ENCODE measurements around the gene GINS2. TPM values are rescaled to one million over a fixed set of nuclear protein-coding genes. Genes with fewer than 3 reads are reported as not detected.
A peak's percentile ranks its signal among the peaks of the same experiment; 100 is the strongest.

The GINS2 gene
- total RNA-seq, 1 donor from 2014 or later = 1.2 TPM

- no peak for DNase-seq (ENCODE audit: low spot score)
These were observed 1.2 kb upstream of the GINS2 start for GRCh38 chr16:85689950-85690320.

GRCh38 chr16:85689285-85689949 lies 663 bp upstream of the GINS2 start:
- DNase-seq (ENCODE audit: low spot score) = no peak

DNA sequence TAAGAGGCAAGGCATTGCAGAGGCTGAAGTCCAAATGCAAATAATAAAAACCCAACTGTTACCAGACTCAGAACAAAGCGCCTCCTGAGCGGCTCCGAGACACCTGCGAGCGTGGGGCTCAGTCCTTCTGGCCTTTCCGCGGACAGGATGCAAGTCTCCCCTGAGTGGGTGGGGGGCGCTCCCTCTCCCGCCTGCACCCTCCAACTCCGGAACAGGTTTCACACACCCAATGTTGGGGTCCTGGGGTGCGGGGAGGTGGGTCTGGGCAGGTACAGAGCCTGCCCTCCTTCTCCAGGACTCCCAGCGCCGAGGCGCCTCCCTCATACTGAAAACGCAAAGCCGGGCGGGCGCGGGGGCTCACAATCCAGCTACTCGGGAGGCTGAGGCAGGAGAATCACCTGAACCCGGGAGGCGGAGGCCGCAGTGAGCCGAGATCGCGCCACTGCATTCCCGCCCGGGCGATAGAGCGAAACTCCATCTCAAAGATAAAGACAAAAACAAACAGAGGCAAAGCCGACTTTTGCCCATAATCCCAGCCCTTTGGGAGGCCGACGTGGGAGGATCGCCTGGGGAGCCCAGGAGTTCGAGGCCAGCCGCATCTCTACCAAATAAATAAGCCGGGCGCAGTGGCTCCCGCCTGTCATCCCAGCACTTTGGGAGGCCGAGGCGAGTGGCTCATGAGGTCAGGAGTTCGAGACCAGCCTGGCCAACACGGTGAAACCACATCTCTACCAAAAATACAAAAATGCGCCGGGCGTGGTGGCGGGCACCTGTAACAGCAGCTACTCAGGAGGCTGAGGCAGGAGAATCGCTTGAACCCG lies 893 bp downstream of the GINS2 start:
- no peak for DNase-seq (ENCODE audit: low spot score)

DNA sequence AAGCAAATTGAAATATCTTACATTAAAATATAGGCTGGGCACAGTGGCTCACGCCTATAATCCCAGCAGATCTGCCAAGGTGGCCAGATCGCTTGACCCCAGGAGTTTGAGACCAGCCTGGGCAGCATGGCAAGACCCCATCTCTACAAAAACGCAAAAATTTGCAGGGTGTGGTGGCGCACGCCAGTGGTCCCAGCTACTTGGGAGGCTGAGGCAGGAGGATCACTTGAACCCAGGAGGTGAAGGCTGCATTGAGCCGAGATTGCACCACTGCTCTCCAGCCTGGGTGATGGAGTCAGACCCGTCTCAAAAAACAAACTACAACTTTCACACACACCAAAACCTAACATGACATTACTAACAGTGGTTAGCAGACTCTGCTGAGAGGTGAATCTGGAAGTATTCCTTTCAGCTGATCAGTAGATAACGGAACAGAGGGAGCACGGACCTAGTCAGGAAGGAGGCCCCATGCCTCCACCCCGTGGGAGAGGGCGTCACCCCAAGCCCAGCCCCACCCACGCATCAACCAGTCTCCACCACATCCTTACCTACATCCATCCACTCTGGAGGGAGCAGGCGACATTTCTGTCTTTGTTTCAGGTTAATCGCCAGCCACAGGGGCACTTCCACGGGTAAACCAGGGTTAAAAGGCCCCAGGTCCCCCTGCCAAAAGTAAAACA lies 1.7 kb downstream of the GINS2 start:
- no peak for DNase-seq (ENCODE audit: low spot score)

DNA sequence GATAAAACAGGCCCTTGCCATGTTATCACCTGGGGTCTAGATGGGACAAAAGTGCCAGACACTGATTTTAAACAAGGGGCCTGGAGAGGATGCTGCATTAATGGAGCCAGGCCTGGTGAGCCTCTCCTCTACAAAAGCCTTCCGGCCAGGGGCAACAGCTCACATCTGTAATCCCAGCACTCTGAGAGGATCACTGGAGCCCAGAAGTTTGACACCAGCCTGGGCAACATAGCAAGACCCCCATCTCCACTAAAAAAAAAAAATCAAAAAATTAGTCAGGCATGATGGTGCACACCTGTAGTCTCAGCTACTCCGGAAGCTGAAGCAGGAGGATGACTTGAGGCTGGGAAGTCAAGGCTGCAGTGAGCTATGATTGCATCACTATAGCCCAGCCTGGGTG lies 3.5 kb downstream of the GINS2 start:
- DNase-seq (ENCODE audit: low spot score) = no peak

- no peak for DNase-seq (ENCODE audit: low spot score)
These were observed 5.4 kb downstream of the GINS2 start for GRCh38 chr16:85683363-85683762.

DNA sequence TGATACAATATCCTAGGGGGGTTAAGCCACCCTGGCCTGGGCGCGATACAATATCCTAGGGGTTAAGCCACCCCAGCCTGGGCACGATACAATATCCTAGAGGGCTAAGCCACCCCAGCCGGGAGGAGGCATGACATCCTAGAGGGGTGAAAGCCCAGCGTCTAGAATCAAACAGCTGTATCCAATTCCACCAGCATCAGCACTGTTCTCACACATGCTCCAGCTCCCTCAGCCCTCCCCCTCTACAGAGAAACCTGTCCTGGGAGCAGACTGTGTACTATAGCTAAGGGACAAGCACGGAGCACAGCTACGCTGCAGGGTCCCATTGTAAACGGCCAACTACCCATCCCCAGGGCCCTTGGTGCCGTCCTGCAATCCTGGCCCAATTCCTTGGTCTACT lies 6.2 kb downstream of the GINS2 start:
- no peak for DNase-seq (ENCODE audit: low spot score)

DNA sequence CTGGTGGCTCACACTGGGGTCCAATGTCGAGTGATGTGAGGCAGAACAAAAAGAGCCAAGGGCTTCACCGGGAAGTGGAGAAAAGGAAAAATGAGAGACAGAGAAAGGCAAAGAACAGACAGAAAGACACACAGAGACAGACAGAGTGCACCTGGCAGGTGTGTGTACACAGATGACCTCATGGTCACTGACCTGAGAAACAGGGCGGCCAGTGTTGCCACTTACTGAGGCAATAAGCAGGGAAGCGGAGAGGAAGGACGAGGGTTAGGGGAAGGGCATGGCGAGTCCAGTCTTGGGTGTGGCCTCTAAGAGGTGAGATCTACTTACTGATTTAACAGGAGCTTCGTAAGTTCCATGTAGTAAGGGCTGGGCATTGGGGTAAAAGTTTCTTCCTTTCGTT lies 7.5 kb downstream of the GINS2 start:
- DNase-seq (ENCODE audit: low spot score) = no peak

GRCh38 chr16:85680352-85680944 lies 8.3 kb downstream of the GINS2 start:
- no peak for DNase-seq (ENCODE audit: low spot score)

DNA sequence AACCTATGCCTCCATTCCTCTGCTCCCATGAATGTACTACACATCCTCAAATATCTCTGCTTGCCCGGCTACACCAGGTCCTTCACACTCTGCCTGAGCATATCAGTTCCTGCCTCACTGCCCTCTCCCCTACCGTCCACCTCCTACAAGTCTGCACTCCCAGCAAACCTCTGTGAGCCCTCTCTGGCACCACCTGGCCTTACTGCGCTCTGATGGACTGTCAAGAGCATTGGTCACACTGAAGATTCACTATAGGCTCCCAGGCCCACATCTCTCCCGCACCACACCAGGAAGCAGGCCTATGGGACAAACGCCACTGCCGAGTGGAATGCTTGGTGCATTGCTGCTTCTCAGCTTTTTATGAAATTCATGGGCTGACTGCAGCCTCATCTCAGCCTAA lies 8.9 kb downstream of the GINS2 start:
- DNase-seq (ENCODE audit: low spot score) = no peak

DNA sequence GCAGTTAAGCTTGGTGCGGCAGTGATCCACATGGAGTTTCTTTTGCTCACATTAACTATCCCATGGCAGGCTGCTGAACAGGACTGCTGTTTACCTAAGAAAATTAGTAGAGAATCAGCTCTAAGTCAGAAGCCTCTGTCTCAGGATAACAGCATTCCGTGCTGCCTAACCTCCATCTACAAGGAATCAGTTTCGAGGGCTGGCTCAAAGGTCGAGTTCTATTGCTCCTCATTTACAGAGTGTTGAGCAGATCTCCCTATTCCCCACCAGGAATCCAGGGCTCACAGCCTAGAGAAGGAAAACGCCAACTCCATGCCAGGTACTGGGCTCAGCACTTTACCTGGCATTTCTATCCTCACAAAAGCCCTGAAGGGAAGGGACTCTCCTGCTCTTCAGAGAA lies 9.9 kb downstream of the GINS2 start:
- no peak for DNase-seq (ENCODE audit: low spot score)

GRCh38 chr16:85678016-85678415 lies 10.7 kb downstream of the GINS2 start:
- no peak for DNase-seq (ENCODE audit: low spot score)

DNA sequence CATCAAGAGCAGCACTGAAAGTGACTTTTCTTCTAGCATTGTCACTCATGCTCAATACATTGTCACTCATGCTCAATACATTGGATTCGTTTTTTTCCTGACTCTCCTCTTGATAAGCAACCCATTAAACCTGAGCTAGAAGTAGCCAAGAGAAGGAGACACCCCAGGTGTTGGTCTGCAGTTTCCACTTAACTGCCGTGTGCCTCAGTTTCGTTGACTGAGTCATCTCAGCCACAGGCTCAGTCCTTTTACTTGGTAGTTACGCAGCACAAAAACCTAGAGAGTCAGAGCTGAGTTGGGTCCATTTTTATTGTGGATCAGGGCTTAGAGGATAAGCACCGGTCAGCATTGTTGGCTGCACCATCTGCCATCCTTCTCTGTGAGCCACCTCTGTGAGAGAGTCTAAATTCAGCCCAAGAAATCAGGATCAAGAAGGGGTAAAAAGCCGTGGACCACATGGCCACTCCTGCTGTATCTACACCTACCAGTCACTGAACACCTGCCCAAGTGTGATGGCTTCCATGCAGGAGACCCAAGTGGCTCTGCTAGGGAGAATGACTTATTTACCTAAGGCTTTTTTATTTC lies 11.3 kb downstream of the GINS2 start:
- no peak for DNase-seq (ENCODE audit: low spot score)

- DNase-seq (ENCODE audit: low spot score) = no peak
These were observed 12.3 kb downstream of the GINS2 start for GRCh38 chr16:85676466-85676865.

- DNase-seq (ENCODE audit: low spot score) = no peak
These were observed 13.4 kb downstream of the GINS2 start for GRCh38 chr16:85675251-85675874.

DNA sequence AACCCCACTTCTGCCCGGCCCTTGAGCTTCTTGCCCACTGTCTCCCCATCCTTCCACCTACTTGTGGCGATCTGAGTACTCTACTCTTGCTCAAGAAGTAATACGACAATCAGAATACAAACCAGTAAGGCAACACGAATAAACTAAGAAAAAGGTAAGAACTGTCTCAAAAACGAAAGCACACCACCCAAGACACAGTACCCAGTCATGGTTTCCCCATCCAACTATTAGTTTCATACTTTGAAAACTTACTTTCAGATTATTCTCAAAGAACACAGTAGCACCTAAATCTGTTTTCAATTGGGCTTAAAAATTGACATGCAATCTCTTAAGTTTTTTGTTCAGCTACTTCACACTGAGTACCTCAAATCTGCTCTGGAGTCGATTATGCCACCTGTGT lies 13.9 kb downstream of the GINS2 start:
- no peak for DNase-seq (ENCODE audit: low spot score)

DNA sequence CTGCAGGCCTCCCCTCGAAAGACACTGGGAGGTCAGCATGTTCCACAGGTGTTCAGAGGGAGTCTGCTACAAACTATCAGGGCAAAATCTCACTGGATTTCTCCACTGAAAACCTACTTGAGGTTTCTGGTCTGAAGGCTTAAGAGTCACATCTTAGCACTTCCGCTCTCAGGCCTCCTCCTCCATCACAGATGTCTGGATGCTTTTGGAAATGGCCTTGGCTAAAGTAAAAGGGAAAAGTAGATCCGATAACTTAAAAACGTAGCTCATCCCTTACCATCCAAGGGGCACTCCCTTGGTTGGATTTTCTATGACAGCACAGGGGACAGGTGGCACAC lies 14.4 kb downstream of the GINS2 start:
- no peak for DNase-seq (ENCODE audit: low spot score)

DNA sequence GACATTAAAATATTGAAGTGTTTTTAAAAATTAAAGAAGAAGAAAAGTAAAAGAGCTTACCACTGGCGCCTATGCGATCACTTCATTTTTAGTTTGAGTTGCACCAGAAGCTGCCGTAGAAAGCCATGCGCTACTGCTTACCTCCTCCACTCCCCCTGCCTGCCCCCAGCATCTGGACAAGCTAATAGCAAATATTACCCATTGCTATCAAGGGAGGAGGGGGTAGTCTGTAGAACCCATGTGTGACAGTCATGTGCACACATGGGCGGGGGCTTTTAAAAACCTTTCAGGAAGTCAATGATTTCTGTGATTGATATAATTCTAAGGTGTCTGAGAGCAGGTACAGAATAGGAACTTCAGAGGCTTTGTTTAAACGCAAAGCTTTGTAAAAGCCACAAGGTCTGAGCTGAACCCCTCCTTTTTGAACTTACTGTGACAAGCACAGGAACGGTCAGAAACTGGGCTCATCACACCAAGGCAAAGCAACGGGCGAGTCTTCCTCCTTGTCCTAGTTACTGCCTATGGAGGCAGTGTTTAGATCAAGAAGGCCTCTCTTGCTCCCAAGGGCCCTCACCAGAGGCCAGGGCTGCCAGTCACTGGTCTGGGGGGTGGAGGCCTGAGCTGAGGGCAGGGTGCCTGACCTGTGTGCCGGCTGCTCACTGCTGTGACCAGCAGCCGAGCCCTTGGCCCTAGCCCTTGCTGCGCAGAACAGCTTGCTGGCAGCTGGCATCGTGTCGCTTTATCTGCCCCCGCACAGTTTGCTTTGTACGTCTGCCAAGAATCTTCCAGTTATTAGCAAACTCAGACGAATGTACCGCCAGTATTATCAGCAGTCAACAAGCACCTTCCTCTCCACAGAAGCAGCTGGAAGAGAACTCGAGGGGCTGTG lies 15.0 kb downstream of the GINS2 start:
- peak; percentile 19 for DNase-seq (ENCODE audit: low spot score)

- no peak for DNase-seq (ENCODE audit: low spot score)
These were observed 17.9 kb downstream of the GINS2 start for GRCh38 chr16:85670840-85671239.

DNA sequence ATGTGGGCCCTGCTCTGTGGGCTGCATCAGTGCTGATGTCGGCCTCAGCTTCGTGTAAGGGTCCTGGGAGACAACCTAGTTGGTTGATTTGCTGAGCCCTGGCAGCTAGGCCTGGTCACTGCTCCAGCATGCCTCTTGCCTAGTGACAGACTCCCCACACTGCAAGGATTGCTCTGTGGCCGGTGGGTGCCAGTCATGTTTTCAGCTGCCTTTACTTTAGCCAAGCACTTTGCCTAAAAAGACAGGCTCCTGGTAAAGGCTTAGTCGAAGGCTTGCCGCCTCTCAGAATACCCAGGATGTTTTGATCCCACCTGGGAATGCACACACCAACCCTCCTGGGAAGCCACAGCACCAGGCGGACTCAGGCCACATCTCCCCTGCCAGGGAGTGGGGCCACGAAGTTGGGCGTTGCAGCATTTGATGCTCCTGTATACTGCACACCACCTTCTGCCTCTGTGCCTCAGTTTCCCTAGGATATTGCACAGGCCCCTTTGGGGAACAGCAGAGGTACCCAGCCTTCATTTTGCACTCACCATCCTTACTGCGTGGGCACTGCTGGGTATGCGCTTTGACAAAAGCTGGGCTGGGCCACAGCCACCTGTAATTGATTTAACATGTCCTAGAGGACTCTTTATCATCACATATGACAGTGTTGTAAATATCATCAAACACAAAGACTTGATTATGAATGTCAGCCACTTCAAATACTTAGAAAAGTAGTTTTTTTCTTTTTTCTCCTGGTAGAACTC lies 19.9 kb downstream of the GINS2 start:
- DNase-seq (ENCODE audit: low spot score) = no peak

All from umbilical cord (tissue), 2 donors.